ENCODE results near the gene CISD1. TPM values are rescaled to one million over a fixed set of nuclear protein-coding genes. Genes with fewer than 3 reads are reported as not detected.
A peak's percentile ranks its signal among the peaks of the same experiment; 100 is the strongest.

The CISD1 gene
- polyA plus RNA-seq, 2 of the 4 experiments (the other 2 are of a cell fraction), result 48.1 to 102 TPM

GRCh38 chr10:58318346-58318745, 49.4 kb downstream of the CISD1 start:
- ATAC-seq (no peak), DNase-seq (ENCODE audit: low read depth in 1 of 2, low spot score in 1 of 2) (no peak), FAIRE-seq (no peak)
- H3K27ac ChIP-seq, result no peak overlapping the region
- ChIA-PET CTCF (interaction anchor here (1.3 to 1.4 kb wide), 2 partner anchors 13 to 18 kb away, joined by 3 to 5 read pairs; no protein-coding TSS in a partner anchor), POLR2A (no interaction called here)
- H3K4me3 ChIP-seq, result no peak overlapping the region
- H3K4me2 ChIP-seq, result no peak overlapping the region
- TF ChIP-seq RNF2 (IDR thresholded peaks at IDR 0.05; ENCODE audit: borderline replicate concordance, low read depth), result no peak
- no peak for TF ChIP-seq POLR2A (IDR thresholded peaks at IDR 0.05; ENCODE audit: low read length)
- no peak for TF ChIP-seq CHD2 (IDR thresholded peaks at IDR 0.05; ENCODE audit: low read length, partially characterized antibody)
- TF ChIP-seq NFE2L2 (conservative IDR thresholded peaks at IDR 0.05; ENCODE audit: low read length), result no peak
- TF ChIP-seq MYC (IDR thresholded peaks at IDR 0.05; ENCODE audit: borderline replicate concordance, low read length), result no peak
- TF ChIP-seq CEBPB (IDR thresholded peaks at IDR 0.05), result no peak
- TF ChIP-seq POLR2AphosphoS2 (conservative IDR thresholded peaks at IDR 0.05; ENCODE audit: low read length), result no peak
- no peak for TF ChIP-seq KDM5A (IDR thresholded peaks at IDR 0.05)
- TF ChIP-seq CHD4 (IDR thresholded peaks at IDR 0.05; ENCODE audit: borderline replicate concordance), result no peak
- no peak for TF ChIP-seq ESRRA (IDR thresholded peaks at IDR 0.05; ENCODE audit: borderline replicate concordance, low read length)
- no peak for TF ChIP-seq RARB (CRISPR knock-in tag; IDR thresholded peaks at IDR 0.05)
- TF ChIP-seq MAFK (IDR thresholded peaks at IDR 0.05; ENCODE audit: partially characterized antibody), result no peak
- TF ChIP-seq JUN (IDR thresholded peaks at IDR 0.05), result no peak
- TF ChIP-seq NR3C1 (IDR thresholded peaks at IDR 0.05), result no peak
- no peak for TF ChIP-seq RCOR1 (IDR thresholded peaks at IDR 0.05; ENCODE audit: low read depth, low read length)
- TF ChIP-seq MAZ (IDR thresholded peaks at IDR 0.05; ENCODE audit: borderline replicate concordance, low read depth, low read length), result no peak
- TF ChIP-seq FOSB (CRISPR knock-in tag; IDR thresholded peaks at IDR 0.05), result no peak
- TF ChIP-seq NPAS2 (CRISPR knock-in tag; IDR thresholded peaks at IDR 0.05; ENCODE audit: borderline replicate concordance), result no peak
- no peaks in the 10 kb centered on the region for H3K9me3 ChIP-seq
- 52% methylated on average over 2 of the region's 2 CpGs for WGBS (ENCODE audit: missing lambda C conversion rate)
- H3K4me1 ChIP-seq, result peaks cover 9% of the 10 kb centered on the region

GRCh38 chr10:58319599-58319998, 50.6 kb downstream of the CISD1 start:
- Histone ChIP-seq H3K9me3 (no peaks in the 10 kb centered on the region), H3K4me1 (peaks cover 9% of the 10 kb centered on the region), H3K4me3 (no peak overlapping the region), H3K27ac (no peak overlapping the region), H3K4me2 (no peak overlapping the region)
- ATAC-seq (peak in 1 of 2 experiments; percentile 71; a peak in 3 of 6 replicates), FAIRE-seq (no peak), DNase-seq (ENCODE audit: low read depth in 1 of 2, low spot score in 1 of 2) (peak in 1 of 2 experiments; percentile 36)
- POLR2A ChIA-PET, result no interaction called here
- 68% methylated on average over 1 of the region's 1 CpG for WGBS (ENCODE audit: missing lambda C conversion rate)
- TF ChIP-seq HDAC2 (IDR thresholded peaks at IDR 0.05) (no peak), RAD21 (conservative IDR thresholded peaks at IDR 0.05 in 1 of 2, IDR thresholded peaks at IDR 0.05 in 1 of 2) (peak; percentile 30 to 48; a peak in 4 of 5 replicates), CTCF (IDR thresholded peaks at IDR 0.05) (peak; percentile 18; the same call in 1 of the 3 replicates)
- CTCF ChIA-PET, result interaction anchor here (0.8 to 1.4 kb wide), 3 partner anchors 12 to 65 kb away, joined by 3 to 5 read pairs (median 3); no protein-coding TSS in a partner anchor

GRCh38 chr10:58320351-58321049, 51.5 kb downstream of the CISD1 start:
- DNase-seq (ENCODE audit: low read depth in 1 of 2, low spot score in 1 of 2), result no peak
- no peak overlapping the region for H3K27ac ChIP-seq
- ChIA-PET POLR2A (no interaction called here), CTCF (no interaction called here)
- no peak for ATAC-seq
- peaks cover 9% of the 10 kb centered on the region for H3K4me1 ChIP-seq
- 87% methylated on average over 4 of the region's 4 CpGs for WGBS (ENCODE audit: missing lambda C conversion rate)
- peak; percentile 28 for FAIRE-seq
- H3K9me3 ChIP-seq, result no peaks in the 10 kb centered on the region
- TF ChIP-seq SMC3 (IDR thresholded peaks at IDR 0.05) (no peak), HOXB5 (CRISPR knock-in tag; IDR thresholded peaks at IDR 0.05) (no peak), NFE2L2 (conservative IDR thresholded peaks at IDR 0.05; ENCODE audit: low read length) (no peak), SREBF2 (IDR thresholded peaks at IDR 0.05) (no peak), HOXB13 (CRISPR knock-in tag; IDR thresholded peaks at IDR 0.05; ENCODE audit: low read depth) (no peak), POLR2A (IDR thresholded peaks at IDR 0.05; ENCODE audit: low read length) (no peak), CBX2 (IDR thresholded peaks at IDR 0.05; ENCODE audit: borderline replicate concordance, low read depth) (no peak), KDM1A (IDR thresholded peaks at IDR 0.05; ENCODE audit: low read depth) (no peak)
- H3K4me3 ChIP-seq, result no peak overlapping the region
- no peak overlapping the region for H3K4me2 ChIP-seq

Measured in A549 (cell line).